DOHH2 (cell line): ENCODE data around the gene SORD.

Experiments
- H3F3A ChIP-seq: fragments of 200-600 bp; sonication (generic), shearing (Covaris generic); 2 replicates; pipeline ENCODE4 v1.6.0; 2016; ENCODE audit warnings: antibody characterized with exemption, mild to moderate bottlenecking; ENCODE audit not compliant: control insufficient read depth, insufficient read depth
- H3K27ac ChIP-seq: fragments of 200-600 bp; sonication (generic); 2 replicates; pipeline ENCODE4 v1.5.1; 2014; ENCODE audit warnings: low read depth, mild to moderate bottlenecking, low read length, moderate library complexity
- H3K27me3 ChIP-seq: fragments of 200-600 bp; sonication (generic); 2 replicates; pipeline ENCODE4 v1.6.1; 2014; ENCODE audit warnings: mild to moderate bottlenecking, low read length, mixed read lengths; ENCODE audit not compliant: control insufficient read depth
- H3K36me3 ChIP-seq: fragments of 200-600 bp; sonication (generic); 2 replicates; pipeline ENCODE4 v1.6.1; 2014; ENCODE audit warnings: mild to moderate bottlenecking, low read length, moderate library complexity, mixed read lengths; ENCODE audit not compliant: control insufficient read depth
- H3K4me1 ChIP-seq: fragments of 200-600 bp; sonication (generic); 2 replicates; pipeline ENCODE4 v1.6.1; 2014; ENCODE audit warnings: mild to moderate bottlenecking, low read length, mixed read lengths; ENCODE audit not compliant: control insufficient read depth
- H3K4me2 ChIP-seq: fragments of 200-600 bp; sonication (generic); 2 replicates; pipeline ENCODE4 v1.6.0; 2014; ENCODE audit warnings: mild to moderate bottlenecking, low read length, moderate library complexity
- H3K4me3 ChIP-seq: fragments of 200-600 bp; sonication (generic); 2 replicates; pipeline ENCODE4 v1.5.1; 2014; ENCODE audit warnings: mild to moderate bottlenecking, low read length, mixed read lengths
- H3K79me2 ChIP-seq: fragments of 200-600 bp; sonication (generic); 2 replicates; pipeline ENCODE4 v1.6.1; 2014; ENCODE audit warnings: mild to moderate bottlenecking, low read length, mixed read lengths; ENCODE audit not compliant: control insufficient read depth
- H3K9me2 ChIP-seq: fragments of 200-600 bp; sonication (generic); replicated peaks from 2 replicates; pipeline ENCODE4 v1.6.1; 2014; ENCODE audit warnings: mild to moderate bottlenecking, low read length, mixed read lengths; ENCODE audit not compliant: control insufficient read depth
- H3K9me3 ChIP-seq: fragments of 200-600 bp; sonication (generic); 2 replicates; pipeline ENCODE4 v1.6.1; 2014; ENCODE audit warnings: antibody characterized with exemption, low read length, mixed read lengths; ENCODE audit not compliant: control insufficient read depth, insufficient read depth
- H4K20me1 ChIP-seq: fragments of 200-600 bp; sonication (generic); 2 replicates; pipeline ENCODE4 v1.6.0; 2014; ENCODE audit warnings: low read depth, mild to moderate bottlenecking, antibody characterized with exemption, low read length, moderate library complexity; ENCODE audit not compliant: control insufficient read depth, insufficient read depth
- CTCF ChIP-seq: fragments of 200-600 bp; sonication (generic); IDR thresholded peaks from one replicate; pipeline ENCODE4 v1.5.1; 2014; ENCODE audit warnings: antibody characterized with exemption, mild to moderate bottlenecking, low read depth, low read length; ENCODE audit not compliant: poor library complexity, severe bottlenecking
- EZH2phosphoT487 ChIP-seq: fragments of 200-600 bp; sonication (generic); IDR thresholded peaks from 2 replicates; pipeline ENCODE4 v1.6.1; 2017; ENCODE audit warnings: borderline replicate concordance, mild to moderate bottlenecking, antibody characterized with exemption, low read length, moderate library complexity, mixed read lengths

SORD gene

GRCh38 chr15:45097466-45097865, 74.5 kb downstream of the SORD start:
- Histone ChIP-seq H3F3A (no peaks in the 10 kb centered on the region), H3K9me3 (no peaks in the 10 kb centered on the region), H3K9me2 (no peaks in the 10 kb centered on the region), H3K27ac (no peak overlapping the region), H3K79me2 (no peaks in the 10 kb centered on the region), H3K4me1 (no peaks in the 10 kb centered on the region), H3K27me3 (peaks cover 2% of the 10 kb centered on the region; the same call in 1 of the 2 replicates), H3K4me3 (no peak overlapping the region), H3K36me3 (no peaks in the 10 kb centered on the region), H3K4me2 (no peak overlapping the region), H4K20me1 (no peaks in the 10 kb centered on the region)
- TF ChIP-seq CTCF = no peak
- TF ChIP-seq EZH2phosphoT487 = no peak

- no peak overlapping the region for H3K27ac ChIP-seq
- H3F3A ChIP-seq = no peaks in the 10 kb centered on the region
- TF ChIP-seq CTCF = no peak
- TF ChIP-seq EZH2phosphoT487 = no peak
- no peaks in the 10 kb centered on the region for H3K36me3 ChIP-seq
- no peak overlapping the region for H3K4me2 ChIP-seq
- H4K20me1 ChIP-seq = no peaks in the 10 kb centered on the region
- H3K9me3 ChIP-seq = no peaks in the 10 kb centered on the region
- H3K27me3 ChIP-seq = no peaks in the 10 kb centered on the region
- H3K4me1 ChIP-seq = no peaks in the 10 kb centered on the region
- H3K79me2 ChIP-seq = no peaks in the 10 kb centered on the region
- no peak overlapping the region for H3K4me3 ChIP-seq
- H3K9me2 ChIP-seq = no peaks in the 10 kb centered on the region
These were observed 76.7 kb downstream of the SORD start for GRCh38 chr15:45099549-45100165.

- no peak for TF ChIP-seq CTCF
- no peak for TF ChIP-seq EZH2phosphoT487
- Histone ChIP-seq H3K4me2 (no peak overlapping the region), H3K36me3 (no peaks in the 10 kb centered on the region), H3K27ac (no peak overlapping the region), H3K9me3 (no peaks in the 10 kb centered on the region), H3K79me2 (no peaks in the 10 kb centered on the region), H3K4me1 (no peaks in the 10 kb centered on the region), H3K27me3 (no peaks in the 10 kb centered on the region), H3K4me3 (no peak overlapping the region), H3F3A (no peaks in the 10 kb centered on the region), H3K9me2 (no peaks in the 10 kb centered on the region), H4K20me1 (no peaks in the 10 kb centered on the region)
These were observed 78.1 kb downstream of the SORD start for GRCh38 chr15:45100884-45101625.
